Measurements from ENCODE around the gene DTWD2. TPM values are rescaled to one million over a fixed set of nuclear protein-coding genes. Genes with fewer than 3 reads are reported as not detected.

DTWD2 gene
- total RNA-seq, 2 donors from 2014 or later, result 7.4 to 13.1 TPM

DNA sequence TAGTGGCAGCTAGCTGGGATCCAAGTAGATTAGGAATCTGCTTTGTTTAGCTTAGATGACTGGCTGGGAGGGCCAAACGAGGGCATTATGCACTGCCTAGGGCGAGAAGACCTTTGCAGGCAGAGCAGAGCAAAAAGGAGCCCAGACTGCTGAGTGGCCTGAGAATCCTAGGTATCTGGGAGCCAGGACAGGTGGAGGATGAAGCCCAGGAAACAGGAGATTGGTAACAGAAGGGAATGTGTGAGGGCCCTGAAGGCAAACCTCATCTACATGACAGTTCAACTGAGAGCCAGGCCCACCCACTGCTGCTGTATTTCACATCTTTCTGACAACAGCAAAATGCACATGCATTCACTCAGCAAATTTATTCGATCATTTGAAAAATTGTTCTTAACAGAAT, 192.3 kb downstream of the DTWD2 start:
- H3K9me3 ChIP-seq, result no peaks in the 10 kb centered on the region
- H3K27ac ChIP-seq, result no peak overlapping the region
- no peaks in the 10 kb centered on the region for H3K27me3 ChIP-seq
- TF ChIP-seq, protein P1, sequence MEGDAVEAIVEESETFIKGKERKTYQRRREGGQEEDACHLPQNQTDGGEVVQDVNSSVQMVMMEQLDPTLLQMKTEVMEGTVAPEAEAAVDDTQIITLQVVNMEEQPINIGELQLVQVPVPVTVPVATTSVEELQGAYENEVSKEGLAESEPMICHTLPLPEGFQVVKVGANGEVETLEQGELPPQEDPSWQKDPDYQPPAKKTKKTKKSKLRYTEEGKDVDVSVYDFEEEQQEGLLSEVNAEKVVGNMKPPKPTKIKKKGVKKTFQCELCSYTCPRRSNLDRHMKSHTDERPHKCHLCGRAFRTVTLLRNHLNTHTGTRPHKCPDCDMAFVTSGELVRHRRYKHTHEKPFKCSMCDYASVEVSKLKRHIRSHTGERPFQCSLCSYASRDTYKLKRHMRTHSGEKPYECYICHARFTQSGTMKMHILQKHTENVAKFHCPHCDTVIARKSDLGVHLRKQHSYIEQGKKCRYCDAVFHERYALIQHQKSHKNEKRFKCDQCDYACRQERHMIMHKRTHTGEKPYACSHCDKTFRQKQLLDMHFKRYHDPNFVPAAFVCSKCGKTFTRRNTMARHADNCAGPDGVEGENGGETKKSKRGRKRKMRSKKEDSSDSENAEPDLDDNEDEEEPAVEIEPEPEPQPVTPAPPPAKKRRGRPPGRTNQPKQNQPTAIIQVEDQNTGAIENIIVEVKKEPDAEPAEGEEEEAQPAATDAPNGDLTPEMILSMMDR (IDR thresholded peaks at IDR 0.05), result no peak
- no peak for DNase-seq (ENCODE audit: low spot score)
- H3K36me3 ChIP-seq, result no peaks in the 10 kb centered on the region
- peaks cover 0 to 8% of the 10 kb centered on the region in 2 donors for H3K4me1 ChIP-seq
- no peak overlapping the region for H3K4me3 ChIP-seq

DNA sequence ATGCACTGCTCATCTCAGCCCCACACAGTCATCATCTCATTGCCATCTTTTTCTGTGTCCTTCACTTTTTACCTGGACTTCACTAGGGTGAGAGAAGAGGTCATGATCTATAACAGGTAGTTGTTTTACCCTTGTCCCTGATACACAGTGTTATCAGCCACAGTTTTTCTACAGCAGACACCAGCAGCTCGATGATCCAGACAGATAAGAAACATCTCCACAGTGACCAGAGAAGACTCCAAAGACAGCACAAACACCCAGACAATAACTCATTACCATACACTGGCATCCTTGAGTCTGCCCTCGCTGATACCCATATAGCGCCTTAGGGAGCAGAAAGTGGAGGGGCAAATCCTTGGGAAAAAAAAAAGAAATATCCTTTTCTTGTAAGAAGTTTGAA, 194.1 kb downstream of the DTWD2 start:
- DNase-seq (ENCODE audit: low spot score), result no peak
- H3K4me3 ChIP-seq, result no peak overlapping the region
- no peaks in the 10 kb centered on the region for H3K36me3 ChIP-seq
- H3K27ac ChIP-seq, result no peak overlapping the region
- peaks cover 0 to 8% of the 10 kb centered on the region in 2 donors for H3K4me1 ChIP-seq
- H3K9me3 ChIP-seq, result no peaks in the 10 kb centered on the region
- H3K27me3 ChIP-seq, result no peaks in the 10 kb centered on the region
- TF ChIP-seq, protein P1 (IDR thresholded peaks at IDR 0.05), result no peak

DNA sequence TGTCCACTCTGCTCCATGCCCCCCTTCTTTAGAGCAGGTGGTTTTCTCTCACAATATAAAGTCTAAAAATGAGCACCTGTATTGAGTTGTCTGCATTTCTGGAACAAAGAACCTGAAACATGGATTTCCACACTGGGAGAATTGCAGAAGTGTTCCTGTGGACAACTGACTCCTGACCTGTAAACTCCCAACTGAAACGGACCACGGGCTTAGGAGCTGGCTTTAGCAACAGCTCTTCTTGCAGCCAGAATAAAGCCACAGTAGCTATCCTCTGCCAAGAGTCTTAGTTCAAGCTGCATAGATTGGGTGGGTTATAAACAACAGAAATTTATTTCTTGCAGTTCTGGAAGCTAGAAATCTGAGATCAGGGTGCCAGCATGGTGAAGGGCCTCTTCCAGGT, 194.7 kb downstream of the DTWD2 start:
- Histone ChIP-seq H3K9me3 (no peaks in the 10 kb centered on the region), H3K27me3 (no peaks in the 10 kb centered on the region), H3K4me1 (peaks cover 0 to 8% of the 10 kb centered on the region in 2 donors), H3K4me3 (no peak overlapping the region), H3K27ac (no peak overlapping the region), H3K36me3 (no peaks in the 10 kb centered on the region)
- TF ChIP-seq, protein P1 (IDR thresholded peaks at IDR 0.05), result no peak
- no peak for DNase-seq (ENCODE audit: low spot score)

DNA sequence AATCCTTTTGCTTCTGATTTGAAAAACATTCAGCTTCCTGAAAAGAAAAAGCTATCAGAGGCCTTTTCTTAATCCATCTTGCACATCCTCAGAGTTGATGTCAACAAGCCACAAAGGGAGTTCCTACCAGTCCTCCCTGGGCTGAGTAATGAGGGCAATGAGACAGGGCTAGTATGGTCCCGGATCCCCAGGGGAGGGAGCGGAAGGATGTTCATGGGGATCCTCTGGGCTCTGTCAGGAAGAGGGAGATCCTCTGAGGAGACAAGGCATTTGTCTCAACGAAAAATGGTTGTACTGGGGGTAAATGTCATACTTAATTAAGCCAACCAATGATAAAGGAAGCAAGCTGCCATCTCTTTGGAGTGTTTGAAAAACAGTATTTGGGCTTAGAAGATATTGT, 195.3 kb downstream of the DTWD2 start:
- no peak overlapping the region for H3K27ac ChIP-seq

DNA sequence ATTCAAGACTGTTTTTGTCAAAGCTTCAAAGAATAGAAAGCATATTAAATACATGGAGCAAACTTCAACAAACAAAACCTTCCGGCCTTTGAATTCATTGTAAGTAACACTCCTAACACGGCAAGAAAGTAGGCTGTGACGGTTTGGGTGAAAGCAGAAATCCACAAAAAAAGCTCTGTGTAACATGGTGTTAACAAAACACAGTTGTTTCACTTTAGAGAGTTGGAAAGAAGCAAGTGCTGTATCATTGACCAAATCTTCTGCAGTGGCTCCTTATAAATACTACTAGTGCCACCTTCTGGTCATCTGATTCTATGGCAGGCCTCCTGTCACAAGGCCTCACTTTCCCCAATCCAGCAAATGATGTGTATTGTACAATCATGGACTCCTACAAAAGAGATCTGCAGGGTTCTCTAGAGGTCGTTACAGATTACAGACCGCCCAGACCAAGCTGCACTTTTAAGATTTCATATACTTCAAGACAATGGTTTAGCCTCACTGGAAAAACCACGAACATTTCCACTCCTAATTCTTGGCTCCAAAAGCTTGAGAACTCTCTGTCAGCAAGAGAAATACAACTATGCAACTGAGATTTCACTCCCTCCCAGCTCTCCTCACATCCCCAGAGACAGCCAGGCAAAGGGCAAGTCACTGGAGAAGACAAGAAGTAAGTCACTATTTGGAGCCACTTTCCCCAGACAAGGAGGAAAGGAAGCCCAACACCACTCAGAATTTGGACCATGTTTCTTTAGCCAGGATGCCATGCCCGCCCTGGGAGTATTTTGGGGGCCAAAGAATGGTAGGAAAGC, 196.2 kb downstream of the DTWD2 start:
- Histone ChIP-seq H3K9me3 (no peaks in the 10 kb centered on the region), H3K4me1 (peaks cover 0 to 8% of the 10 kb centered on the region in 2 donors), H3K36me3 (no peaks in the 10 kb centered on the region), H3K4me3 (peak overlapping the region in 1 of 2 donors; percentile 26), H3K27me3 (no peaks in the 10 kb centered on the region), H3K27ac (peak overlapping the region in 1 of 2 donors; percentile 37)
- TF ChIP-seq, protein P1 (IDR thresholded peaks at IDR 0.05), result peak; percentile 54 to 86
- DNase-seq (ENCODE audit: low spot score), result peak; percentile 62

More for the DNA sequence above, 195.3 kb downstream of the DTWD2 start:
- no peak for DNase-seq (ENCODE audit: low spot score)
- Histone ChIP-seq H3K27me3 (no peaks in the 10 kb centered on the region), H3K9me3 (no peaks in the 10 kb centered on the region), H3K4me1 (peaks cover 0 to 8% of the 10 kb centered on the region in 2 donors), H3K4me3 (no peak overlapping the region), H3K36me3 (no peaks in the 10 kb centered on the region)
- TF ChIP-seq, protein P1 (IDR thresholded peaks at IDR 0.05), result no peak

All from right atrium auricular region (tissue), 2 donors.